Muscle of arm (tissue), 12 donors: ENCODE results near the gene GSG1L. TPM values are rescaled to one million over a fixed set of nuclear protein-coding genes. Genes with fewer than 3 reads are reported as not detected.
"Not testable (repeated sequence)": the region's sequence is repeated elsewhere in the genome, so short reads cannot be mapped to it uniquely, and the experiment has no call there.

Experiments
- DNase-seq: peaks from one replicate; pipeline ENCODE4 v3.0.0-alpha.2; 2013
- polyA plus RNA-seq, 12 donors: library from polyadenylated mRNA; unstranded; fragments of 120-200 nt; gene quantifications; one replicate each; pipeline ENCODE4 v1.2.1, GENCODE V29; 2013; ENCODE audit not compliant: insufficient read length in 12 of 12

GSG1L gene
- polyA plus RNA-seq, 12 donors = 1.6 to 2.9 (median 2.0) TPM; not detected in 2

DNA sequence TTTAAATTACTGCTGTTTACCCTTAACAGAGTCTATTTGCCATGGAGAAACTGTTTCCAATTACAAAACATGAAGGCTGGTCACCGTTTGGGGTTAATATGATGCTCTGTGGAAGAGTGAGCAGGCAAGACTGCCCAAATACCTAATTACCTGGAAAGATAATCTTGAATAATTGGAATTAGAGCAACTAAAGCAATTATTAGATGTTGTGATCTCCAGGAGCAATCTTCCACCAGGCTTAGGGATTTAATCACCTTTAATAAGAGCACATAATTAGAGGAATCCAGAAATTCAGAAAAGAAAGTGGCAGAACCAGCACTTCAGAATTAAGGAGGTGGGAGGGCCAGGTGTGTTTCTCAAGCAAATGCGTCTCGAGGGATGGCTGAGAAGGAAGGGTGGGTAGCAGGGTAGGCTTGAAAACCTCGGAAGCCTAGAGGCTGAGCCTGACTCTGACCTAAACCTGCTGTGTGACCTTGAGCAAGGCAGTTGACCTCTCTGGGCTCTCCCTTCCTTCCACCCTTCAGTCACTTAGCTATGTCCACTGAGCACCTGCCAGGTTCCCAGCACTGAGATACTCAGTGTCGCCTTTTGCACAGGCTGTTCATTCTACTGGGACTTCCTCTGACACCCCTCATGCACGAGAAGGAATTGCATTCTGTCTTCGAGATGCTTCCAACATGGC lies 113.2 kb downstream of the GSG1L start:
- no peak for DNase-seq

DNA sequence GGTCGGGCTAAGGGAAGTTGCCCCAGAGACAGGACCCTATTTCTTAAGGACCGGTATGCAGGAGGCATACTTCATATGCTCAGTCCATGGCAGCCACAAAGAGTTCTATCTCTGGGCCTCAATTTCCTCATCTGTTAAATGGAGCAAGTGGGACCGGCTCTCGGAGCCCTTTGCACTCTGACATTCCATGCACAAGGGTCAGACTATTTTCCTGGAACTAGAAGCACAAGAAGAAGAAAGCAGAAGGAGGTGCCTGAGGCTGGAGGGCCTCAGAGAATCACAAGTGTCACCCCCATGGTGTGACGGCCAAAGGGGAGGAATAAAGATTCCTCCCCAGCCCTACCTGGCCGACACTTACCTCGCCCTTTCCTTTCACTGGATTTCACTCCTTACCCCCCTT lies 115.8 kb downstream of the GSG1L start:
- DNase-seq = no peak

DNA sequence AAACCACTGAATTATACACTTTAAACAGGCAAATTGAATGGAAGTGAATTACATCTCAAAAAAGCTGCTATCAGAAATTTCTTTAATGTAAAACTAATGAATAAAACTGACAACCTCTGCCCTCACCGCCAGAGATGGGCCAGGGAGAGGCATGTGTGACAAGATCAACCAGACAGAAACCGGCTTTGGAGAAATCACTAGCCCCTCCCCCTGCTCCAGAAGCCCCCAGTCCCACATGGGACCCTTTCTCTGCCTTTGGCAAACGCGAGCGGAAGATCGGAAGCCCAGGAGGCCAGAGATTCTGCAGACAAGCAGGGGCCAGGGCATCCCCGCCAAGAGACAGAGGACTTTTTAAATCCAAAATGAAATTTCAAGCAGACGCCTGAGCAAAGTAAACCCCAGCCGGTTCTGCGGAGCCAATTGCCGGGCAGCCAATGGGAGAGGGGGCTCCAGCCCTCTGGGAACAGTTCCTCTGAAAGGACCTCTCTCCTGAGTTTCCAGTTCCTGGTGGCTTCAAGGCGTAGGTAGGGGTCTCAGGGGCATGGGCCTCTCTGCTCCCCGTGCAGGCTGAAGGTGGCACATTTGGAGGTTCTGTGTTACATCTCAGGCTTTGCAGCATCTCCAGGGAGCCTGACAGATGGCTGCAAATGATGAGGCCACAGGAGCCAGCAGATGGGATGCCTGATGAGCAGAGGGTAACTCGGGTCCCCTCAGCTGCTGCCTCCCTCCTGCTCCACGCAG lies 118.1 kb downstream of the GSG1L start:
- peak; percentile 13 for DNase-seq

DNA sequence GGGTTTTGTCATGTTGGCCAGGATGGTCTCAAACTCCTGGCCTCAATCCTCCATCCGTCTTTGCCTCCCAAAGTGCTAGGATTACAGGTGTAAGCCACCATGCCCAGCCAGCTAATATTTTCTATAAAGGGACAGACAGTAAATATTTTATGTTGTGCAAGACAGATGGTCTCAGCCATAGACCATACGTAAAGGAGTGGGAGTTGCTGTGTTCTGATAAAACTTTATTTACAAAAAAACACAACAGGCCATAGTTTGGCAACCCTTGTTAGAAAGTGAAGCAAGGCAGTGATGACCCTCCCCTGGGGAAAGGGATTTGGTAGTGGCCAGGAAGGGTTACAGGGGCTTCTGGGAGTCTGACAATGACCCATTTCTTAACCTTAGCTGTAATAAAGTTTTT lies 119.7 kb downstream of the GSG1L start:
- no peak for DNase-seq

DNA sequence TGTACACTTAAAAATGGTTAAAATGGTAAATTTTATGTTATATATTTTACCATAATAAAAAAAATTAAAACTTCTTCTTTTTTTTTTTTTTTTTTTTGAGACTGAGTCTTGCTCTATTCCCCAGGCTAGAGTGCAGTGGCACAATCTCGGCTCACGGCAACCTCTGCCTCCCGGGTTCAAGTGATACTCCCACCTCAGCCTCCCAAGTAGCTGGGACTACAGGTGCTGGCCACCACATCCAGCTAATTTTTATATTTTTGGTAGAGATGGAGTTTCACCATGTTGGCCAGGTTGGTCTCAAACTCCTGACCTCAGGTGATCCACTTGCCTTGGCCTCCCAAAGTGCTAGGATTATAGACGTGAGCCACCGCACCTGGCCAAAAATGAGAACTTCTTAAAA lies 121.4 kb downstream of the GSG1L start:
- not testable (repeated sequence) for DNase-seq

DNA sequence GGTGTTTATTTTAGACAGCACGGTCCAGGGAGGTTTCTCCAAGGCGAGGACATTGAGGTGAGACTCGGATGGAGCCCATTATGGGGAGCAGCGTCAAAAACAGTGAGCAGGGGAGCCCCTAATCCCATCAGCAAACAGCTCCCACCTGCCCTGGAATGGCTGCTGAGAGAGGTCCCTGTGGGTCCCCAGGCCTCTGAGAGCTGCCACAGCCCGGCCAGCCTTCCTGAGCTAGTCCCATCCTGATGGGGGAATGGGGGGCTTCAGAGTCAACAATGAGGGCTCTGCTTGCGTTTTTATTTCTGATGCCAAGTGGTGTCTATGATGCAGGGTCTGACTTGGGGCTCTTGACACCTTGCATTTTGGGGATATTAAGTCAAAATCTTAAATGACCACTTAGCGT lies 128.4 kb downstream of the GSG1L start:
- no peak for DNase-seq

DNA sequence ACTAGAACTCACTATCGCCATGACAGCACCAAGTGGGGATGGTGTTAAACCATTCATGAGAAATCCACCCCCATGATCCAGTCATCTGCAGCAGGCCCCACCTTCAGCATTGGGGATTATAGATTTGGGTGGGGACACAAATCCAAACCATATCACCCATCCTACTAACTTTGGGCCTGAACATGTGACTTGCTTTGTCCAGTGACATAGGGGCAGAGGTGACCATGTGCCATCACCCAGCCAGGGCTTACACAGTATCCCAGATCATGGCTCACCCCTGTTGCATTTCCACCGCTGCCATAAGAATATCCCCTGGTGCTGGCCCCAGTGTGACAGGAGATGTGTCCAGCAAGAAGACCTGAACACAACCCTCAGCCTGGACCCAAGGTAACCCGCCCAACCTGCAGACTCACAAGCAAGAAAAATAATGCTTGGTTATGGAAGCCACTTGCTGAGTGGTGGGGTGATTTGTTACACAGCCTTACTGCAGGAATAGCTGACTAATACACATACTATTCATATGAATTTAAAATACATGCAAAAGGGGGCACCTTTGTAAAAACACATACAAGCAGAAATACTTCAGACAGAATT lies 130.9 kb downstream of the GSG1L start:
- DNase-seq = no peak

DNA sequence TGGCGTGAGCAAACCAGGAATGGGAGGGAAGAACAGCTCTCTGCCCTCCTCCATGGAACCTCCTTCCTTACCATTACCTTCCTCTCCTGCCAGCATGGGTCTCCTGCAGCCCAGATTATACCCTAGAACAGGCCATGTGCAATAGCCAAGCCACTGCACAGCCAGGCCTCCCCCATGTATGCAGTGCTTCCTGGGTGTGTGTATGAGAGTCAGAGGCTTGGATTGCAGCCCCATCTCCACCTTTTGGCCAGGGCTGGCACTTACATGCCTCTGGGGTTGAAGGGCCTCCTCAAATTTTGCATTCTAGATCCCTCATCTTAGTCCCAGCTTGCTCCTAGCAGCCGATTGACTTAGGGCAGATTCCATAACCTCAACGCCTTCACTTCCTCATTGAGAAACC lies 133.7 kb downstream of the GSG1L start:
- no peak for DNase-seq

DNA sequence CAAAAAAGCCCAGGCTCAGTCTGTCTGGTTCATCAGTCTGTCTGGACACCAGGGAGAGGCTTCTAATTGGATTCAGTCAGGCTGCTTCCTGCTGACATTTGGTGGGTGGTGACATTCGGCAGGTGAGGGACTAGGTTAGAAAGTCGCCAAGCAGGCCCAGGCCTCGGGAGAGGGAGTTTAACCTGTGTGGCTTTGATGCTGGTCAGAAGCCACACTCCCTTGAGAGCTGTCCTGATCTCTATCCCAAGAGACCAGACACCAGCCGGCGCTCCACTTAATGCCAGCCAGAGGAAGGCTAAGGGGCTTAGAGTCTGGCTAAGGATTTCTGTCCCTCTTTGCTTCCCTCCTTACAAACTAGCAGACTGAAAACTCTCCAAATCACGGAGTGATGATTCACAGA lies 135.0 kb downstream of the GSG1L start:
- no peak for DNase-seq

DNA sequence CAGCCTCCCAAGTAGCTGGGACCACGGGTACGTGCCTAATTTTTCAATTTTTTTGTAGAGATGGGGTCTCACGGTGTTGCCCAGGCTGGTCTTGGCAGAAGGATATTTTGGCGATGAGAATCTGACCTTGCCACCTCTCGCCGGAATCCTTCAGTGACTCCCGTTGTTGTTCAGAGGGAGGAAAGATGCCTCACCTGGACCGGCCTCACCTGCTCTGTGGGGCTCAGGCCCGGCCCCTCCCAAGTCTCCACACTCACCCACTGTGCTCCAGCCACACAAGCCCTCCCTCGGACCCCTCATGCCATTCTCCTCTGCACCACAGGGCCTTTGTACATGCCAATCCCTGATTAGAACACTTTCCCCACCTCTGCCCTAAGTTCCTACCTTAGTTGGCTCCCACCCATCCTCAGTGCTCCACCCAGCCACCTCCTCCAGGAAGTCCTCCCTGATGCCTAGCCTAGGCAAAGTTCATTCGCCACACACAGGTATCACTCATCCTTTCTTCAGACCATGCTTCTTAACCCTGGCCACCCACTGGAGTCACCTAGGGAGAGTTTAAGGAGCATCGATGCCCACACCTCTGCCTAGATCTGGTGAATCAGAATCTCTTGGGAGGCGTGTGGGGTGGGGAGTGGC lies 136.1 kb downstream of the GSG1L start:
- no peak for DNase-seq

DNA sequence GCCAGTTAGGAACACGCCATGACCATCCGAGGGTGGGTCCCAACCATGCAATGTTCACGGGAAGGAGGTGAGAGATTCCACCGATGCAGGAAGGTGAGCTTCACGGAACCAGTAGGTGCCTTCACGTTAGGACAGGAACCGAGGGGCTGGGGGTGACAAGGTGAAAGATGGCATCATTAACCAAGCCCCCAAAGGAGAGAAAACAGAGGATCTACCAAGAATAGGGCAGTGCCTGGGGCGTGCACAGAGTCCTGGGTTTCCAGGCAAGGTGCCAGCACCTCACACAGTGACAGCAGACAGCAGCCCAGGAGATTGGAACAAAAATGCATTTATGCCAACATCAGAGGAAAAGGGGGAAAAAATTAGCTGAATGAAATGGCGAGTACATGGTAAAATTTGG lies 137.9 kb downstream of the GSG1L start:
- no peak for DNase-seq

DNA sequence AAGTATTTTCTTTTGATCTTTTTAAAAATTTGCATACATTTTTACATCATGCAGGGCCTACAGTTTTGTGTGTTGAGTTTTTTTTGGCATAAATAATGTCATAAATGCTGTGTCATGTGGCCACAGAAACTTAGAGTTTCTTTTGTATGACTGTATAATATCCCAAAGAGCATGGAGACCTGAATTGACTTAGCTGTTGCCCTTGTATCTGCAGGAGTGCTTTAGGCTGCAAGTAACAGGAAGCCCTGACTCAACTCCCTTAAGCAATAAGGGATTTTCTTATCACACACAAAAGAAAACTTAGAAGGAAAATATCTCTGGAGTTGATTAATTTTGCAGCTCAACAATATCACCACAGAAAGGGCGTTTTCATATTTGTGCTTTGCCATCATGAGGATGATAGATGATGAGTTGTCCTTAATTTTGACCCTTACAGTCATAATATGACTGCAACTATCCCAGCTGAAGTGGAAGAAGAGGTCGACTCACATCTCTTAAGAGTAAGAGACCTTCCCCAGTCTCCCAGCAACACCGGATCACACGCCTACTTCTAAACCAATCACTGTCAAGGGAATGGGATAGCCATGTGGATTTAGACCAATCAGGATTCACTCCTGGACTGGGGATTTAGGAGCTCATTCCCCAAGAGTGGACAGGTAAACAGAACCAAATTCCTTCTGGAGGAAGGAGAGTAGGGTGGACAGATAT lies 138.9 kb downstream of the GSG1L start:
- no peak for DNase-seq

DNA sequence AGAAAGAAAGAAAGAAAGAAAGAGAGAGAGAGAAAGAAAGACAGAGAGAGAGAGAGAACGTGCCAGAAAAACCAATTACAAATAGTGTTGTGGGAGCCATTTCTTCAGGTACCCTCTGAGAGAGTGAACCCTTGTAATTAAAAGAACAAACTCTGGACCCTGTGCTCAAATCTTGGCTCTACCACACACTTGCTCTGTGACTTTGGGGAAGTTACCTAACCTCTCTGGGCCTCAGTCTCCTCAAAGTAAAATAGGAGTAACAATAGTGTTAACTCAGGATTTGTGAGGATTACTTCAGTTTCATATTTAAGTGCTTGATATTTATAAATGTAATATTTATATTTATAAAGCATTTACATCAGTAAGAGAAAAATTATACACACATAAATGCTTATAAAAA lies 139.8 kb downstream of the GSG1L start:
- no peak for DNase-seq

DNA sequence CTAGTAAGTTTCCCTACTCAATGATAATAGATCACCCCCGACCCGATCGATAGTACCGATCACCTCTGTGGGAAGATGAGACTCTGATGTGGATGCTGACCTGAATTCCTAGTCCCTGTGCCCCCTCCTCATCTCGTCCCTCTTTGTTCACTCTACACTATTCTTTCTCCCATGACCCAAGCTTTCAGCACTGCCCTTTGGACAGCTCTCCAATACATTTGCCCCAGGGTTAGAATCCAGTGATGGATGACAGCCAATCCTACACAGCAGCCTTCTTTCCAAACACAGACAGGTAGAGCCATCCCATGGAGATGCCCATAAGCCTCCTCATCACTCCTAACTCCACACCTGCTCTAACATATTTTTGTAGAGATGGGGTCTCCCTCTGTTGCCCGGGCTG lies 141.1 kb downstream of the GSG1L start:
- DNase-seq = no peak

DNA sequence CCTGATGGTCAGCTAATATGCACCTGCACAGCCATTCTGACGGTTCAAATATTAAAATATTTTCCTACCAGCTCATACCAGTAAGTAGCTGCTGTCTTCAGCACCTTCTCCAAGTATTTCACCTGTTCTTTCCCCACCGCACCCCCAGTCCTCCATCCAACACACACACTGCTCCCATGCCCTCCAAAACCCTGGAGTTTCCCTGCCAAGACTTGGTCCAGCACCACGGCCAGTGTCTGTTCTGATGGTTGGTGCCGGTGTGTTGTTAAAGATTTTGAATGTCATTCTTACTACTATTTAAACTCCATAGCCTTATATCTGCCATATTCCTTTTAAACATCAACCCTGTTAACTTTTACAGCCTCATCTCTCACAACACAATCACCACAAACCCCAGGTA lies 142.4 kb downstream of the GSG1L start:
- DNase-seq = no peak

DNA sequence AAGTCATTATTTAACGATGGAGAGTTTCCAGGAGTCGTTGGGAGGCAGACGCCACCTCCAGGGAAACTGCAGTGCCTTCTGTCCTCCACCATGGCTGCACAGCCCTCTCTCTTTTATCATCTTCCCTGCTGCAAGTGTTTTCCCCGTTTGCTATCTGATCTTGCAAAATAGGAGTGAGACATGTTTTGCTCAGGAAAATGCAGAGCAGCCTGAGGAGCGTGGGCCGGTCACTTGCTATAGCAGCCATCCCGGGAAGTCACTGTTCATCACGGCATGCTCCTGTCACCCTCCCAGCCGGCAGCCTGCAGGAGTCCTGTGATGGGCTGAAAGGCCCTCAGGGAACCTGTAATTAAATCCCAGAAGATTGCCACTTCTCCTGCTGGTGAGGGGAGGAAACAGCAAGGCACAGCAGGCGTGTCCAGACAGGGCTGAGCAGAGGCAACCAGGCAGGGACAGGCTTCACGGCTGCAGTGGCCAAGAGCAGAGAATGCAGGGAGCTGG lies 143.1 kb downstream of the GSG1L start:
- DNase-seq = no peak

DNA sequence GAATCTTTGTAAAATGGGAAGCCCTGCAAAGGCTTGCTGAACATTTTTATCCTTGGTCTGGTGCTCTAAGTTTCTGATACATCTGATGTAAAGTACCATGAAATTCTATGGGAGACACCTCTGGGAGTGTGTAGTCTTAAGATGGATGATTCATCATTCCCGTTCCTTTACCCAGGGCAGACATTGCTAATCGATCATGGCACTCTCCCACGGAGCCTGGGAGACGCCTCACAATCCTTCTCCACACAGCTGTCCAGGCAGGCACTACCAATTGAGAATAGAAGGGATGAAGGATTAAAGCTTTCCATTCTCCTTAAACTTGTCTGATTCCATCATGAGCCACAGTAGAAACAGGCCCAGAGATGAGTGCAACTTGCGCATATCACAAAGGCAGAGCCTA lies 144.8 kb downstream of the GSG1L start:
- DNase-seq = no peak

DNA sequence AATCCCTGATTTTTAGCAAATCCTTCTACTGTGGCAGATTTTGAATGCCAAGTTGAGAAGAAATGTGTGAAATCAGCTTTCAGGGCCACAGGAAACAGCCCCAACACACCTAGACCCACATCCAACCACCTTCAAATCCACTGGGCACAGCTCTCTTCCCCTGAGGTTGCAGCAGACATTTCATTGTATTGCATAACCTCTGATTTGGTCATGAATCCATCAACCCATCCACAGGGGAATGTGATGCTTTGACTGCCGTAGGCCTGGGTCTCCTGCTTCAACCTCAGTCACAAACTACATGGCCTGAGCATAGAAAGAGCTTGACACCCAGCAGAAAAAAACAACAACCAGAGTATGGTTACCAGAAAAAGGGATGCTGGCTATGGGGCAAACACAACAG lies 145.6 kb downstream of the GSG1L start:
- DNase-seq = no peak

DNA sequence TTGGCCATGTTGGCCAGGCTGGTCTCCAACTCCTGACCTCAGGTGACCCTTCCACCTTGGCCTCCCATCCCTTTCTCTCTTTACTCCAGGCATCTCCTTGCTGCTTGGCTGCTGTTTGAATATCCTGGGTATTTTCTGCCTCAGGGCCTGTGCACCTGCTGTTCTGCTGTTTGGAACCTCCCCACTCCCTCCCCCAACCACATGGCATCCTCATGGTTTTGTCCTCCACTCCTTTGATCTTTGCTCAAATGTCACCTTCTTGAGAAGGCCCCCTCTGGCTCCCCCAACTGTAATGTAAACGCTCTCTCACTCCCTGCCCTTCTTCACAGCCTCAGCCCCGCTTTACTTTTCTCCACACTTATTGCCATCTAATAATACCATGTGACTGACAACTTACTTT lies 152.0 kb downstream of the GSG1L start:
- DNase-seq = no peak

DNA sequence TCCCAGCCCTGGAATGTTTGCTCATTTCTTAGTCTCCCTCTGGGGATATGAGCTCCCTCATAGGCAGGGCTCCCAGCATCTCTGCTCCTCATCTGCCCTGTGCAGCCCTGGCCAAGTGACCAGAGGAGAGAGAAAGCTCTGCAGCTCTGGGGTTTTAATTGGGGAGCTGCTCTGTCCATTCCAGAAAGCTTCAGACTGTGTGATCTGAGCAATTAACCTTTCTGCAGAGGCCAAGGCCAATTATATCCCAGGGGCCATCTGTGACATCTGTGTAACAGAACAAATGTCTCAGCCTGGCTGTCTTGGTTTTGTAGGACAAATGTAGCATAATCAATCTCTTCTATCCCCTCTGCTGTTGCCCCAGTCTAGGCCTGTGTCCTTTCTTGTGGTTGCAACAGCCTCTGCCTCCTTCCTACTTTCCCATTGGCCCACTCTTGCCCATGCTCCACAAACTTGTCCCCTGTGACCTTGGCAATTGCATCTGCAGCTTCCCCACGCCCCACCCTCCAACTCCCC lies 156.0 kb downstream of the GSG1L start:
- DNase-seq = no peak

DNA sequence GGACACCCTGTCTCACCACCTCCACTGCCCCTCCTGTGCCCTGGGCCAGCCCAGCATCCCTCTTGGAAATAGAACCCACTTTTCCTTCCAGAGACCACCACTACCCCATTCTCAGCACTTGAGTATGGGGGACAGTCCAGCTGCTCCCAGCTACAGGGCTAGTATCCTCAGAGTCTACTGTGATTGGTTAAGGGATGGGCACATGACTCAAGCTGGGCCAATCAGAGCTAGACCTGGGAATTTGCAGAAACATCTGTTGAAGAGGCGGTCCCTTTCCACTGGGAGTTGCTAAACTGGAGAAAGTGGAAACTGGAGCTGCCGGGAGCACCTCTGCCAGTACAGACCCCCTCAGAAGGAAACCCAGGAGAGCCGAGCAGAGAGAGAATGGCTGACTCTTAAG lies 156.6 kb downstream of the GSG1L start:
- DNase-seq = no peak
